CD1c-positive myeloid dendritic cell (primary cell): ENCODE data around the gene TRPM4.
"Not testable (repeated sequence)": the region's sequence is repeated elsewhere in the genome, so short reads cannot be mapped to it uniquely, and the experiment has no call there.

Experiments
- DNase-seq: peaks from one replicate; pipeline ENCODE4 v3.0.0-alpha.2; 2016; ENCODE audit errors: extremely low spot score

TRPM4 gene

GRCh38 chr19:49127225-49127624 lies 30.4 kb upstream of the TRPM4 start:
- DNase-seq = not testable (repeated sequence)

- DNase-seq = peak; percentile 98
Measured at GRCh38 chr19:49127674-49128544, 29.7 kb upstream of the TRPM4 start.

DNA sequence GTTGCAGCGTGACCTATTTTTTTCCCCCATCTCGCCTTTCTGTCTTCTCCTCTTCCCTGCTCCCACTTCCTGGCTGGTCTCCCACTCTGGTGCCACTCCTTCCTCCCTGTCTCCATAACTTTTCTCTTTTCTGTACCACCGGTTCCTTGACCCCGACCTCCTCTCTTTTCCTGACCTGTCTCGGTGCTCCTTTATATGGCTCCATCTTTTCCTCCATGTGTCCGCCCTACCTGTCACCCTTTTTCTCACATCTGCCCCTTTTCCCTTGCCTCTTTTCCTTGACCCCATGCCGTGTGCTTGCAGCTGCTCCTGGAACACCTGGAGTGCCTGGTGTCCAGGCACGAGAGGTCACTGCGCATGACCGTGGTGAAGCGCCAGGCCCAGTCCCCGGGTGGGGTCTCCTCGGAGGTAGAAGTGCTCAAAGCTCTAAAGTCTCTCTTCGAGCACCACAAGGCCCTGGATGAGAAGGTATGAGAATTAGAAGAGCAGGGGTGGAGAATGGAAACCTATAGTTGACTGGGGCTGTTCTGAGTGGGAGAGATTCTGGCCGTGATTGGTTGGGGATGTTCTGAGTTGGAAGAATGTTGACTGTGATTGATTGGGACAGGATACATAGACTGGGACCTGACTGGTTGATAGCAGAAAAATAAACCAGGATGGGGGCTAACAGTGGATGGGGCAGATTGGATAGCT lies 28.9 kb upstream of the TRPM4 start:
- no peak for DNase-seq

DNA sequence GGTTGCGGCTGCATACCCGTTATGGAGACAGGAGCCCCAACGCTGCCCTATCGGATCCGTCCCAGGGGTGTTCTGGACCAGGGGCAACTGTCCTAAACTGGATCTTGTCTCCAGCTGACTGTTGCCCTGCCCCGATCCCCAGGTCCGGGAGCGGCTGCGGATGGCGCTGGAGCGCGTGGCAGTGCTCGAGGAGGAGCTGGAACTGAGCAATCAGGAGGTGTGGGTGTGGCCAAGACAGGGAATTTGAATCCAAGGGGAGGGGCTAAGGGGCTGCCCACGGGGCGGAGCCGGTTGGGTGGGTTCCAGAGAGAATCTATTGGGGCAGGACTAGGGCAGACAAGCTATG lies 28.4 kb upstream of the TRPM4 start:
- DNase-seq = no peak

DNA sequence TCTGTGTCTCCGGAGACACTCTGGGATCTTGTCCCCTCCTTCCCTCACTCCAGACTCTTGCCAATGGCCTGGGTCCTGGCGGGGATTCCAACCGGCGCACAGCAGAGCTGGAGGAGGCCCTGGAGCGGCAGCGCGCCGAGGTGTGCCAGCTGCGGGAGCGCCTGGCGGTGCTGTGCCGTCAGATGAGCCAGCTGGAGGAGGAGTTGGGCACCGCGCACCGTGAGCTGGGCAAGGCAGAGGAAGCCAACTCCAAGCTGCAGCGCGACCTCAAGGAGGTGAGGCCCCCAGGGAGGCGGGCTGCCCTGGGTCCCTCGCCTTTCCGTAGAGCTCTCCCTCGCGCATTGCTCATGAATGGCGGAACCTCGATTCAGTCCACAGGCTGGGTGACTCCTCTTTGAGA lies 27.3 kb upstream of the TRPM4 start:
- no peak for DNase-seq

- peak; percentile 30 for DNase-seq
Measured at GRCh38 chr19:49132974-49133609, 24.5 kb upstream of the TRPM4 start.

- peak; percentile 53 for DNase-seq
Measured at GRCh38 chr19:49133621-49134454, 23.8 kb upstream of the TRPM4 start.

GRCh38 chr19:49135686-49136085 lies 21.9 kb upstream of the TRPM4 start:
- no peak for DNase-seq

DNA sequence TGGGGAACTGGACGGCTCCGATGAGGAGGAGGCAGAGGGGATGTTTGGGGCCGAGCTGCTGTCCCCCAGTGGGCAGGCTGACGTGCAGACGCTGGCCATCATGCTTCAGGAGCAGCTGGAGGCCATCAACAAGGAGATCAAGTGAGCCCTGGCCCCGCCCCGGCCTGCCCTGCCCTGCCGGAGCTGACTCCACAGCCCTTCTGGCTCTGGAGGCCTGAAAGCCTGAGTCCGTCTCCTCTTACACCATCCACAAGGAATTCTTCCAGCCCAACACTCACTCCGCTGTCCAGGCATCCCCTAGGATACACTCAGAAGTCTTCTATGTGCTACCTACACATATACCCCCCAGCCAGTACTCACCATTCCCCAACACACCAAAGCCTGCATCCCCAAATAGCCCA lies 20.8 kb upstream of the TRPM4 start:
- DNase-seq = no peak

DNA sequence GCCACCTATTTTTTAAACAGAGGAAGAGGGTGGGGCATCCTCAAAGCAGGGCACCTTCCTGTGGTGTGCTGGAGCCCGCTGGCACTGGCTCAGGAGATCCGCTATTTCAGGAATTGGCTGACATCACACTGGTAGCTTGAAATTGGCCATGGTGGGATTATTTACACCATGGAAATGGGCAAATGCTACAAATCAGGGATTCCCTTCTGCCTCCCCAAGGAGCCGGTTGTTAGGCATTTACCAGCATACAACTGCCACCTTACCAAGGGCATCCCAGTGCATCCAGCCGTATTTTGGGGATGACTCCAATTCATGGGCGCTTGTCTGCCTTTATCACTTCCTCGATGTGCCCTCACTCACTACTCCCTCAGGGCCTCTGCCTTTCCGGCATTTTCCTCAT lies 16.6 kb upstream of the TRPM4 start:
- DNase-seq = no peak

GRCh38 chr19:49141352-49141751 lies 16.2 kb upstream of the TRPM4 start:
- no peak for DNase-seq

- peak; percentile 67 for DNase-seq
Measured at GRCh38 chr19:49142866-49143335, 14.7 kb upstream of the TRPM4 start.

DNA sequence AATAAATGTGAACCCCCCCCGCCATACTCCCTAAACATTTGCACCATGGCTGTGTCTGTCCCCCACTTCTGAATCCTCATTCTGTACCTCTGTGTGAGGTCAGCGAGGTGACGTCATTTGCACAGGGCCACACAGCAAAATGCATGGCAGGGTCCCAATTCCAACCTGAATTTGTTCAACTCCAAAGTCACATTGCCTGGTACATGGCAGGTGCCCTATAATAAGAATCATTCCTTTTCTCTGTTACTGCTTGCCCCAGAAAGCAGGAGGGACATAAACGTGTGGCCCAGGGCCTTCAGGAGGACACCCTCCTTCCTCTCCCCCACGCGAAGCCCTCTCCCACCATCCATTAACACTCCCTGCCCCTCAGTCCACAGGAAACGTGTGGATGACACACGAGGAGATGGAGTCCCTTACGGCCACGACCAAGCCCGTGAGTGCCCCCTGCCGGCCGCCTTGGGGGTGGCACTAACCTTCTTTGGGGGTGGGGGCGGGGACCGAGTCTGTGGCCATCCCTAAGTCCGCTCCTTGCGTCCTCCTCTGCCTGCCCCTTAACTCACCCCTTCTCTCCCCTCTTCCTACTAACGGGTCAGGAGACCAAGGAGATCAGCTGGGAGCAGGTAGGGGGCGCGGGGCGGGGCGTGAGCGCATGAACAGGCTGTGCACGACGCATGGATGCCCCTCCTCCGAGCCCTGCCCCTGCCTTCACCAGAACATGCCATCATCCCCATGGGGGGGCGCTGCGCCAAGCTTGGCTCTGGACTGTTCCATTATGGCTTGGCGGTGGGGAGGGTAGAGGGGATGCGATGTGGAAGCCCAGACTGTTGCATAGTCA lies 11.8 kb upstream of the TRPM4 start:
- peak; percentile 83 for DNase-seq

DNA sequence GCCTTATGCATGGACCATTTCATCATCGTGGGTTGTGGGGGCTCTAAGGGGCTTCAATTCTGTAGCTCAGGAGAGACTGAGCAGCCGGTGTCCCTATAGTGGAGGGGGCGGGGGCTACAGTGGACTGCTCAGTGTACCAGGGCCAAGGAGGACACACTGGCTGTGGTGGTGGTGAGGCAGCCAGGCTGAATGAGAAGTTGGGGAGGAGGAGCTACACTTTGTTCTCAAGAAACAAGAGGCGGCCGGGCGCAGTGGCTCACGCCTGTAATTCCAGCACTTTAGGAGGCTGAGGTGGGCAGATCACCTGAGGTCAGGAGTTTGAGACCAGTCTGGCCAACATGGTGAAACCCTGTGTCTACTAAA lies 11.2 kb upstream of the TRPM4 start:
- not testable (repeated sequence) for DNase-seq

DNA sequence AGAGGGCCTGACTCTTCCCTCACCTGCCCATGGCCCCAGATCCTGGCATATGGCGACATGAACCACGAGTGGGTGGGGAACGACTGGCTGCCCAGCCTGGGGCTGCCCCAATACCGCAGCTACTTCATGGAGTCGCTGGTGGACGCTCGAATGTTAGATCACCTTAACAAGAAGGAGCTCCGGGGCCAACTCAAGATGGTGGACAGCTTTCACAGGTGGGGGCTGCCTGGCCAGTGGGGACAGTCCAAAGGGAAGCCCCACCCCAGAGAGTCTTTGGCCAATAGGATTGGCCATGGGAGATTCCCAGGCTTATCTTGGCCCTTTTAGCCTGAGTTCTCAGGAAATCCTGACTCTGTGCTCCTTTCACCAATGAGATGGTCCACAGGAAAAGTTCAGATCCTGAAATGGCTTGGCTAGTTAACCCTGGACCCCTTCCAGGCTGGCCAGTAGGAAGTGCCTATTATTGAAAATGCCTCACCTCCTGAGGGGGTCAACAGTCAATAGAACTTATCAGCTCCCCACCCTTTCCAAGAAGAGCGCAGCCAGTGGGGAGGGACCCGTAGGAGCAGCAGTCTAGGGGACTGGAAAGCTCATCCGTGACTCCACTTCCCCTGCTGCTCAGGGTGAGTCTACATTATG lies 9.4 kb upstream of the TRPM4 start:
- DNase-seq = no peak

- DNase-seq = peak; percentile 78
Measured at GRCh38 chr19:49148784-49149651, 8.6 kb upstream of the TRPM4 start.

- peak; percentile 35 for DNase-seq
Measured at GRCh38 chr19:49149652-49150105, 7.9 kb upstream of the TRPM4 start.

GRCh38 chr19:49150106-49150943 lies 7.3 kb upstream of the TRPM4 start:
- DNase-seq = peak; percentile 69

- no peak for DNase-seq
Measured at GRCh38 chr19:49150944-49151243, 6.7 kb upstream of the TRPM4 start.
